ENCODE measurements around the gene RASL10B. TPM values are rescaled to one million over a fixed set of nuclear protein-coding genes. Genes with fewer than 3 reads are reported as not detected.

RASL10B gene
- total RNA-seq, 1 donor from 2014 or later = 9.9 TPM

GRCh38 chr17:35709874-35710273 lies 21.6 kb upstream of the RASL10B start:
- intact Hi-C loops (cut with DNase I) = loop anchor here (10.0 kb wide), 1 partner anchor 275 kb away; the partner anchor contains the start of gene SLFN12
- H3K4me1 ChIP-seq = peaks cover 8 to 19% of the 10 kb centered on the region in 2 donors
- H3K36me3 ChIP-seq = peaks cover 15 to 30% of the 10 kb centered on the region in 2 donors
- no peak for DNase-seq (ENCODE audit: low spot score in 2 of 2)
- TF ChIP-seq CTCF (IDR thresholded peaks at IDR 0.05) = no peak
- H3K9me3 ChIP-seq = no peaks in the 10 kb centered on the region
- H3K27ac ChIP-seq = no peak overlapping the region
- no peaks in the 10 kb centered on the region for H3K27me3 ChIP-seq
- H3K4me3 ChIP-seq = no peak overlapping the region

GRCh38 chr17:35710950-35711349 lies 20.5 kb upstream of the RASL10B start:
- no peak for DNase-seq (ENCODE audit: low spot score in 2 of 2)
- TF ChIP-seq CTCF (IDR thresholded peaks at IDR 0.05) = no peak
- no peaks in the 10 kb centered on the region for H3K9me3 ChIP-seq
- H3K27ac ChIP-seq = peak overlapping the region; percentile 36 to 74
- peaks cover 15 to 30% of the 10 kb centered on the region in 2 donors for H3K36me3 ChIP-seq
- intact Hi-C loops (cut with DNase I) = loop anchor here (10.0 kb wide), 1 partner anchor 276 kb away; the partner anchor contains the start of gene SLFN12
- no peaks in the 10 kb centered on the region for H3K27me3 ChIP-seq
- no peak overlapping the region for H3K4me3 ChIP-seq
- peaks cover 8 to 26% of the 10 kb centered on the region in 2 donors for H3K4me1 ChIP-seq

DNA sequence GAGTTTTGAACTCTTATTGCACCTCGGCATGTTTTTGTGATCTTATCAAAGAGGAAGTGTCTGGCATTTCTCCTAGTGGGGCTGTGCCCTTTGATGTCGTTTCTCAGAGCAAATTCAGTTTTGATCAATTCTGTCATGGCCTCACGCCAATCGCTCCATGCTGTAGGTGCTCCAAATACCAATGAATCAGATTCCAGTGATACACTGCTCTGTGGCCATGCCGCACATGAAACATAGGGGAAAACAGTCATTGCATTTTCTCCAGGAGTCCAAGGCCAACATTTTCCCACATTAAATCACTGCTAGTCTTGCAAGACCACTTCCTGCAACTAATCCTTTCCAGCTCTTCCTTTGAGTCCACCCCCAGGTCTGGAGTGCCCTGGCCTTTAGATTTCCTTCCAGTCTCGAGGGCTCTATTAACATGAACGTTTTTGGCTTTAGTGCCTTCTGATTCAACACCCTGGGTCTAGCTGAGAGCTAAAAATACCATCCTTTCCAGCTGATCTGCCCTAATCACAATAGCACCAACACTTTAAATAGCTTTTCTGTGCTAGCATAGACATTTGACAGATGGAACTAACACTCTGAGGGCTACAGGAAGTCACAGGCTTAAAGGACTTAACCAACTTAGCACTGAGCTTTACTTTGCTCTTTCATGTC lies 18.2 kb upstream of the RASL10B start:
- peaks cover 15 to 35% of the 10 kb centered on the region in 2 donors for H3K36me3 ChIP-seq
- intact Hi-C loops (cut with DNase I) = loop anchor here (1.0 to 10.0 kb wide), 2 partner anchors 96 to 278 kb away; partner anchors contain the start of genes SLFN12 and TAF15
- DNase-seq (ENCODE audit: low spot score in 2 of 2) = peak; percentile 37 to 91

GRCh38 chr17:35714988-35715387 lies 16.5 kb upstream of the RASL10B start:
- H3K27ac ChIP-seq = peak overlapping the region; percentile 74 to 85
- no peak overlapping the region for H3K4me3 ChIP-seq
- H3K36me3 ChIP-seq = peaks cover 17 to 25% of the 10 kb centered on the region in 2 donors
- peaks cover 12 to 45% of the 10 kb centered on the region in 2 donors for H3K4me1 ChIP-seq
- intact Hi-C loops (cut with DNase I) = loop anchor here (5.0 to 10.0 kb wide), 2 partner anchors 280 to 1463 kb away; partner anchors contain the start of gene SLFN12
- no peak for TF ChIP-seq CTCF (IDR thresholded peaks at IDR 0.05)
- no peaks in the 10 kb centered on the region for H3K9me3 ChIP-seq
- DNase-seq (ENCODE audit: low spot score in 2 of 2) = no peak
- H3K27me3 ChIP-seq = no peaks in the 10 kb centered on the region

More for the DNA sequence above, 18.2 kb upstream of the RASL10B start:
- Histone ChIP-seq H3K27ac (peak overlapping the region; percentile 74 to 85), H3K9me3 (no peaks in the 10 kb centered on the region), H3K4me1 (peaks cover 12 to 41% of the 10 kb centered on the region in 2 donors), H3K4me3 (peak overlapping the region in 1 of 2 donors; percentile 14), H3K27me3 (no peaks in the 10 kb centered on the region)
- no peak for TF ChIP-seq CTCF (IDR thresholded peaks at IDR 0.05)

DNA sequence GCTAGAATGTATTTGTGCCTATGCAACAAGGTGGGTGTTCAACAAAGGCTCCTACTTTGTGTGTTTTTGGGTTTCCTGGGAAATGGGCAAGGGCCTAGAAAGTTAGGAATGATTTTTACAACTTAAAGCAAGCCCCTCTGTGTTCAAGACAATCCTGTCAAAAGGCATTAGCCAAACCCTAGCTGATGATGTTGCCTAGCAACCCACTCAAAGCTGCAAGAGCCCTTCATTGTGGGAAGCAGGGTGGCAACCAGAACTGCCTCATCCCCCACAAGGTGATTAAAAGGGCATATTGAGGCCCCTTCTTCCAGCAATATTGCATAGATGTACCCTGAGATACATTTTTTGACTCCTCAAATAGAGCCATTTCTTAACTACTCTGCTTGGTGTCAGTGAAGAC lies 16.0 kb upstream of the RASL10B start:
- H3K36me3 ChIP-seq = peaks cover 18 to 21% of the 10 kb centered on the region in 2 donors
- no peaks in the 10 kb centered on the region for H3K27me3 ChIP-seq
- DNase-seq (ENCODE audit: low spot score in 2 of 2) = no peak
- peak overlapping the region; percentile 74 to 85 for H3K27ac ChIP-seq
- peaks cover 12 to 45% of the 10 kb centered on the region in 2 donors for H3K4me1 ChIP-seq
- no peak overlapping the region for H3K4me3 ChIP-seq
- intact Hi-C loops (cut with DNase I) = loop anchor here (5.0 to 10.0 kb wide), 2 partner anchors 281 to 1463 kb away; partner anchors contain the start of gene SLFN12
- TF ChIP-seq CTCF (IDR thresholded peaks at IDR 0.05) = no peak
- H3K9me3 ChIP-seq = no peaks in the 10 kb centered on the region
